Caco-2 (cell line): ENCODE measurements around the gene COL15A1. TPM values are rescaled to one million over a fixed set of nuclear protein-coding genes. Genes with fewer than 3 reads are reported as not detected.

Source experiments
- BruUV-seq: library from RNA; stranded (reverse); fragments of 400-500 nt; replicated peaks from 2 replicates; lab custom pipeline; 2021; lab: Mats Ljungman, UMichigan
- CTCF ChIA-PET: fragments of 300-600 bp; sonication (Branson Sonifier 250); formaldehyde crosslinking; loops from one replicate; lab custom pipeline; 2022; ENCODE audit warnings: antibody characterized with exemption; lab: Charles Lee
- POLR2A ChIA-PET: fragments of 300-600 bp; sonication (Branson Sonifier 250); formaldehyde crosslinking; loops from one replicate; lab custom pipeline; 2022; ENCODE audit warnings: antibody characterized with exemption; lab: Charles Lee
- DNase-seq, 2 experiments: peaks; one replicate each; pipeline versions ENCODE4 v3.0.0 to v3.0.0-alpha.2; 2020 to 2022
- H3K27me3 ChIP-seq: replicated peaks from 2 replicates; pipeline ENCODE4 v1.6.0; 2011; ENCODE audit warnings: low read length; ENCODE audit not compliant: control insufficient read depth, insufficient read depth
- H3K36me3 ChIP-seq: 2 replicates; pipeline ENCODE4 v1.5.1; 2011; ENCODE audit warnings: low read length; ENCODE audit not compliant: control insufficient read depth, insufficient read depth
- H3K4me1 ChIP-seq: fragments of 250-450 bp; sonication (Bioruptor Pico); 2 replicates; pipeline ENCODE4 v1.5.1; 2020; ENCODE audit warnings: mild to moderate bottlenecking
- H3K4me3 ChIP-seq: 2 replicates; pipeline ENCODE4 v1.5.1; 2011; ENCODE audit warnings: low read depth, mild to moderate bottlenecking, control low read depth, low read length
- H3K9me3 ChIP-seq: fragments of 250-450 bp; sonication (Bioruptor Pico); 2 replicates; pipeline ENCODE4 v1.5.1; 2020; ENCODE audit warnings: mild to moderate bottlenecking, moderate library complexity
- H3K27ac Mint-ChIP-seq: one replicate; pipeline ENCODE4 v1.8.0; 2022; ENCODE audit warnings: mixed read lengths; ENCODE audit not compliant: unreplicated experiment
- H3K27me3 Mint-ChIP-seq: one replicate; pipeline ENCODE4 v1.8.0; 2022; ENCODE audit warnings: mixed read lengths; ENCODE audit not compliant: insufficient read depth, unreplicated experiment
- H3K36me3 Mint-ChIP-seq: one replicate; pipeline ENCODE4 v1.8.0; 2022; ENCODE audit warnings: mild to moderate bottlenecking, mixed read lengths; ENCODE audit not compliant: insufficient read depth, unreplicated experiment
- H3K4me1 Mint-ChIP-seq: one replicate; pipeline ENCODE4 v1.8.0; 2022; ENCODE audit warnings: low read depth, mixed read lengths; ENCODE audit not compliant: unreplicated experiment
- H3K4me3 Mint-ChIP-seq: one replicate; pipeline ENCODE4 v1.8.0; 2022; ENCODE audit warnings: mild to moderate bottlenecking, moderate library complexity, mixed read lengths; ENCODE audit not compliant: unreplicated experiment
- H3K9me3 Mint-ChIP-seq: one replicate; pipeline ENCODE4 v1.8.0; 2022; ENCODE audit warnings: mixed read lengths; ENCODE audit not compliant: unreplicated experiment
- CTCF ChIP-seq, 2 experiments: fragments of 200-600 bp in 1 of 2; IDR thresholded peaks; 1 replicate in 1 of 2; 2 replicates in 1 of 2; pipeline versions ENCODE4 v1.5.1 to v1.8.0; 2011 to 2022; ENCODE audit warnings: antibody characterized with exemption in 1 of 2, control low read depth in 1 of 2, inconsistent platforms in 1 of 2, low read depth in 1 of 2, low read length in 1 of 2, mild to moderate bottlenecking in 1 of 2, moderate library complexity in 1 of 2; ENCODE audit not compliant: insufficient read depth in 1 of 2, severe bottlenecking in 1 of 2, unreplicated experiment in 1 of 2
- intact Hi-C: fragments of 100-400 bp; cut with micrococcal nuclease; formaldehyde crosslinking; loops from one replicate; pipeline ENCODE4 v1.10.0; 2022; ENCODE audit not compliant: unreplicated experiment
- total RNA-seq: library from RNA; stranded (reverse); gene quantifications from 2 replicates; pipeline ENCODE4 v1.2.3, GENCODE V29; 2022

The COL15A1 gene
- total RNA-seq, 1 experiment from 2014 or later: not detected

- intact Hi-C loops: no loop called here
- H3K9me3 Mint-ChIP-seq: peaks cover 4% of the 10 kb centered on the region
- no peaks in the 10 kb centered on the region for H3K4me1 Mint-ChIP-seq
- no peak overlapping the region for H3K27ac Mint-ChIP-seq
- TF ChIP-seq CTCF (IDR thresholded peaks at IDR 0.05; ENCODE audit: insufficient read depth in 1 of 2, low read depth in 1 of 2, low read length in 1 of 2, severe bottlenecking in 1 of 2, unreplicated experiment in 1 of 2): no peak
- no peak overlapping the region for H3K4me3 Mint-ChIP-seq
- no peak overlapping the region for H3K4me3 ChIP-seq
- POLR2A ChIA-PET: no interaction called here
- H3K36me3 ChIP-seq: no peaks in the 10 kb centered on the region
- H3K36me3 Mint-ChIP-seq: no peaks in the 10 kb centered on the region
- no peaks in the 10 kb centered on the region for H3K9me3 ChIP-seq
- CTCF ChIA-PET: no interaction called here
- no peaks in the 10 kb centered on the region for H3K27me3 ChIP-seq
- H3K27me3 Mint-ChIP-seq: peaks cover 18% of the 10 kb centered on the region
- BruUV-seq: no TSS peak
- no peak for DNase-seq
- no peaks in the 10 kb centered on the region; the same call in 1 of the 2 replicates for H3K4me1 ChIP-seq
Measured at GRCh38 chr9:99023231-99023630, 79.5 kb downstream of the COL15A1 start.

- no peaks in the 10 kb centered on the region for H3K27me3 ChIP-seq
- Mint-ChIP-seq H3K27ac (no peak overlapping the region), H3K27me3 (peaks cover 18% of the 10 kb centered on the region), H3K4me3 (no peak overlapping the region), H3K9me3 (no peaks in the 10 kb centered on the region), H3K4me1 (no peaks in the 10 kb centered on the region), H3K36me3 (no peaks in the 10 kb centered on the region)
- TF ChIP-seq CTCF (IDR thresholded peaks at IDR 0.05; ENCODE audit: insufficient read depth in 1 of 2, low read depth in 1 of 2, low read length in 1 of 2, severe bottlenecking in 1 of 2, unreplicated experiment in 1 of 2): no peak
- H3K36me3 ChIP-seq: no peaks in the 10 kb centered on the region
- POLR2A ChIA-PET: no interaction called here
- BruUV-seq: no TSS peak
- intact Hi-C loops: no loop called here
- no peak for DNase-seq
- H3K9me3 ChIP-seq: no peaks in the 10 kb centered on the region
- no peak overlapping the region for H3K4me3 ChIP-seq
- H3K4me1 ChIP-seq: no peaks in the 10 kb centered on the region; the same call in 1 of the 2 replicates
- CTCF ChIA-PET: interaction anchor here (0.6 kb wide), 2 partner anchors 143 to 1449 kb away, joined by 3 to 8 read pairs; partner anchors contain the start of gene TMEFF1
Measured at GRCh38 chr9:99023831-99024230, 80.1 kb downstream of the COL15A1 start.

- Mint-ChIP-seq H3K4me3 (no peak overlapping the region), H3K27me3 (peaks cover 18% of the 10 kb centered on the region), H3K9me3 (no peaks in the 10 kb centered on the region), H3K27ac (no peak overlapping the region), H3K36me3 (no peaks in the 10 kb centered on the region), H3K4me1 (no peaks in the 10 kb centered on the region)
- intact Hi-C loops: no loop called here
- Histone ChIP-seq H3K9me3 (no peaks in the 10 kb centered on the region), H3K27me3 (no peaks in the 10 kb centered on the region), H3K36me3 (no peaks in the 10 kb centered on the region), H3K4me1 (no peaks in the 10 kb centered on the region; the same call in 1 of the 2 replicates), H3K4me3 (no peak overlapping the region)
- ChIA-PET CTCF (no interaction called here), POLR2A (no interaction called here)
- BruUV-seq: no TSS peak
- DNase-seq: no peak
- no peak for TF ChIP-seq CTCF (IDR thresholded peaks at IDR 0.05; ENCODE audit: insufficient read depth in 1 of 2, low read depth in 1 of 2, low read length in 1 of 2, severe bottlenecking in 1 of 2, unreplicated experiment in 1 of 2)
Measured at GRCh38 chr9:99024959-99025358, 81.3 kb downstream of the COL15A1 start.
